ENCODE measurements around the gene CEP250. TPM values are rescaled to one million over a fixed set of nuclear protein-coding genes. Genes with fewer than 3 reads are reported as not detected.

CEP250 gene
- total RNA-seq = 10 to 100 TPM; 43.2 to 48.5 TPM

DNA sequence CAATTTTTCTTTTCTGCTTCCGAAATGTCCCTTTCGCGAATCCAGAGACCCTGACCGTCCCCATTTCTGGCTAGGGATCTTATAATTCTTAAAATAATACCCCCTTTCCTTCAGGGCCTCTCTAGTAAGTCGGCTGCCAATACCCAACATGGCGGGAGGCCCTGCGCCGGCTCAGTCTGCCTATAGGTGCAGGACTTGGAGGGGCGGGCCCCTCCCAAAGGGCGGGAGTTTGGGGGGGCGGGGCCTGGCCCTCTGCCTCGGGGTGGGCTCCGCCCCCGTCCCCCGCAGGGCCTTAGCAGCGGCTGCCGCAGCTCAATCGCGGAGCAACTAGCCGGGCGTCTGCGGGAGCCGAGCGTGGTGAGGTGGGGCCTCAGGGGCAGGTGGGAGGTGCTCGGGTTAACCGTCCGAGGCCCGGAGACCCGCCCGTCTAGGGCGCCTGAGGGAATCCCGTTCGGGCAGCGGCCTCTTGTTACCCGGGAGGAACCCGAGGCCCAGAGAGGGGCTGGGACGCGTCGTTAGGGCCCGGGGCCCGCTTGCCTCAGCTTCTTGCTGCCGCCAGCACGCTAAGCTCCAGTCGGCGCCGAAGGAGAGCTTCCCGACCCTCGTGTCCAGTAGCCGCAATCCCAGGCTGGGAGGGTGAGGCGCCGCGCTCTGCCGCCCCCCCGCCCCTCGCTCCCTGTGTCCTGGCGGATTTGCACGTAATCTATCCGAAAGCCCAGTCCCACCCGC lies at the start of gene CEP250:
TSS of gene CEP250 (plus strand) at position 718 of the 729 bp plus-strand sequence. CDS start 6,770 bp downstream, outside the sequence.
- CTCF ChIA-PET = interaction anchor here (0.6 to 2.8 kb wide), 11 partner anchors 8 to 190 kb away, joined by 3 to 15 read pairs (median 5); no protein-coding TSS in a partner anchor
- POLR2A ChIA-PET = interaction anchor here (0.5 to 1.6 kb wide), 10 partner anchors 36 to 931 kb away, joined by 3 to 6 read pairs (median 4); partner anchors contain the start of genes MMP24OS, RBM39 and SPAG4

GRCh38 chr20:35405775-35406174 lies 49.6 kb upstream of the CEP250 start:
- POLR2A ChIA-PET = no interaction called here
- CTCF ChIA-PET = no interaction called here

DNA sequence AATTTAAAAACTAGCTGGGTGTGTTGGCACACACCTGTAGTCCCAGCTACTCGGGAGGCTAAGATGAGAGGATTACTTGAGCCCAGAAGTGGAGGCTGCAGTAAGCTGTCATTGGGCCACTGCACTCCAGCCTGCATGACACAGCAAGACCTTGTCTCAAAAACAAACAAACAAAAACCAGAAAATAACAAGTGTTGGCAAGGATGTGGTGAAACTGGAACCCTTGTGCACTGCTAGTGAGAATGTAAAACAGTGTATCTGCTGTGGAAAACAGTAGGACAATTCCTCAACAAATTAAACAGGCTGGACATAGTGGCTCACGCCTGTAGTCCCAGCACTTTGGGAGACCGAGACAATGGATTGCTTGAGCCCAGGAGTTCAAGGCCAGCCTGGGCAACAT lies 47.1 kb upstream of the CEP250 start:
- CTCF ChIA-PET = no interaction called here
- POLR2A ChIA-PET = no interaction called here

- ChIA-PET POLR2A (no interaction called here), CTCF (no interaction called here)
These were observed 45.9 kb upstream of the CEP250 start for GRCh38 chr20:35409542-35409941.

DNA sequence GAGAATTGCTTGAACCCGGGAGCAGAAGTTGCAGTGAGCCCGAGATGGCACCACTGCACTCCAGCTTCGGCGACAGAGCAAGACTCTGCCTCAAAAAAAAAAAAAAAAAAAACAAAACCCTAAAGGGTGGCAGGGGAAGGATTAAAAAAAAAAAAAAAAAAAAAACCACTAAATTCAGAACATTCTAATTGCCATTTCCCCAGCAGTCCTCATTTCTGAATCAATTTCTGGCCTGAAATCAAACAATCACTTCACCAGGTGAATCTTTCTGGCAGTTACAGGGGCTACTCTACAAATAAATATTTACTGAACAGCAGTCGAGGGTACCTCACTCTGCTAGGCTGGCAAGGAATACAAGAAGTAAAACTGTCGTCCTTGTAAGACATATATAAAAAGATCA lies 44.8 kb upstream of the CEP250 start:
- POLR2A ChIA-PET = interaction anchor here (0.5 kb wide), 1 partner anchor 100 kb away, joined by 4 read pairs; no protein-coding TSS in a partner anchor
- CTCF ChIA-PET = interaction anchor here (0.8 kb wide), 1 partner anchor 55 kb away, joined by 3 read pairs; no protein-coding TSS in a partner anchor

DNA sequence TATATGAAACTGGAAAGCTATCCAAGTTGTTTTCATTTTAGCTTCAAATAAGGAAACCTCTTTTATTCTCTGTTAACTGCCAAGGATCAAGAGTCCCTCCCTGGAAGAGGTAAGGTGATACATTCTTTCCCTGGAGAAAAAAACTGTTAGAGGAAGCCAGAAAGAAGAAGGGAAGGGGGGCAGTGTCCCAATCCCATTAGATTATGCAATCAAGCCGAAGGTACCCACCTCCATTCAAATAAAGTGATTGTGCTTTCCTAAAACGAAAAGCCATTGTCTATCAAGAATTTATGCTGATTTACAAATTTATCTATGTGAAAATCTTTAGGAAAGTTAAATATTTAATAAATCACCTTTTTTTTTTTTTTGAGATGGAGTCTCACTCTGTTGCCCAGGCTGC lies 34.1 kb upstream of the CEP250 start:
- CTCF ChIA-PET = interaction anchor here (0.7 kb wide), 1 partner anchor 35 kb away, joined by 3 read pairs; no protein-coding TSS in a partner anchor
- POLR2A ChIA-PET = interaction anchor here (0.7 kb wide), 2 partner anchors 13 to 118 kb away, joined by 6 to 7 read pairs; no protein-coding TSS in a partner anchor

GRCh38 chr20:35431621-35432429 lies 23.6 kb upstream of the CEP250 start:
- POLR2A ChIA-PET = no interaction called here

GRCh38 chr20:35432430-35432735 lies 23.0 kb upstream of the CEP250 start:
- POLR2A ChIA-PET = no interaction called here
- CTCF ChIA-PET = no interaction called here

More at GRCh38 chr20:35431621-35432429, 23.6 kb upstream of the CEP250 start:
- CTCF ChIA-PET = interaction anchor here (0.7 kb wide), 2 partner anchors 126 to 306 kb away, joined by 3 read pairs; no protein-coding TSS in a partner anchor

DNA sequence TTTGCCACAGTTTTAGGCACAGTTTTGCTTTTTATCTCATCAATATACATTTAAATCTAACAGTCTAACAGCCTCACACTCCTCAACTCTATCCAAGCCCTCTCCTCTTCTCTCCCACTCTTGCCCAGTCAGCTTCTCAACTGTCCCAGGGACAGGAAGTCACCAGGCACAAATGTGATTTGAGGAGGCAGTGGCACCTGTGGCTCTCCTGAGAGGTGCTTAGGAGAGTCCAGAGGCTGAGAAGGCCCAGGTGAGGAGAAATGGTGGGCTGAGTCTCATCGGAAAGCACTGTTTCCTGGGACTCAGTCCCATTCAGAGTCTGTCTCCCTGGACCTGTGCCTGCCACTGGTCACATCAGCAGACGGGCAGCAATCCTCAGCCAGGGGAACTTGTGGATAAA lies 22.1 kb upstream of the CEP250 start:
- POLR2A ChIA-PET = no interaction called here
- CTCF ChIA-PET = no interaction called here

- ChIA-PET CTCF (interaction anchor here (0.6 kb wide), 1 partner anchor 1554 kb away, joined by 3 read pairs; no protein-coding TSS in a partner anchor), POLR2A (interaction anchor here (0.6 kb wide), 1 partner anchor 13 kb away, joined by 7 read pairs; no protein-coding TSS in a partner anchor)
These were observed 21.1 kb upstream of the CEP250 start for GRCh38 chr20:35434085-35435005.

GRCh38 chr20:35436177-35436573 lies 19.2 kb upstream of the CEP250 start:
- ChIA-PET CTCF (interaction anchor here (0.6 to 2.6 kb wide), 3 partner anchors 8 to 434 kb away, joined by 3 to 11 read pairs (median 3); no protein-coding TSS in a partner anchor), POLR2A (no interaction called here)

- ChIA-PET CTCF (interaction anchor here (1.1 to 2.6 kb wide), 3 partner anchors 9 to 134 kb away, joined by 3 to 11 read pairs (median 3); no protein-coding TSS in a partner anchor), POLR2A (interaction anchor here (0.6 kb wide), 1 partner anchor 16 kb away, joined by 3 read pairs; no protein-coding TSS in a partner anchor)
These were observed 17.8 kb upstream of the CEP250 start for GRCh38 chr20:35437599-35437998.

DNA sequence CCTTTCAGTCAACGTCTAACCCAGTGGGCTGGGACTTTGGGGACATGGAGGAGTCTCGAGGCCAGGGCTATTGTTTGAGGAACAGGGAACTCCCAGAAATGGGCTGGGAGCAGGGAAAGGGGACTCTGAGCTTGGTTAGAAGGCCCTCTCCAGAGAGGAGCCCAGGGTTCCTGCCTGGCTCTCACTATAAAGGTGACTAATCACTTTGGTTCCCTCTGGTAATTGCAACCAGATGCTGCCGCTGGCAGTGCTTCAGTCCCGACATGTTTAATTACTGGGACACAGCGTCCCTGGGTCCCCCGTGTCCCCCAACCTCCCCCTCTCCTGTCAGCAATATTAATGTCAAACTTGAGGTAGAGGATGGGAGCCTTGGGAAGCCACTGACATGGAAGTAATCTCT lies 12.4 kb upstream of the CEP250 start:
- POLR2A ChIA-PET = no interaction called here
- CTCF ChIA-PET = interaction anchor here (1.1 kb wide), 1 partner anchor 139 kb away, joined by 3 read pairs; no protein-coding TSS in a partner anchor

DNA sequence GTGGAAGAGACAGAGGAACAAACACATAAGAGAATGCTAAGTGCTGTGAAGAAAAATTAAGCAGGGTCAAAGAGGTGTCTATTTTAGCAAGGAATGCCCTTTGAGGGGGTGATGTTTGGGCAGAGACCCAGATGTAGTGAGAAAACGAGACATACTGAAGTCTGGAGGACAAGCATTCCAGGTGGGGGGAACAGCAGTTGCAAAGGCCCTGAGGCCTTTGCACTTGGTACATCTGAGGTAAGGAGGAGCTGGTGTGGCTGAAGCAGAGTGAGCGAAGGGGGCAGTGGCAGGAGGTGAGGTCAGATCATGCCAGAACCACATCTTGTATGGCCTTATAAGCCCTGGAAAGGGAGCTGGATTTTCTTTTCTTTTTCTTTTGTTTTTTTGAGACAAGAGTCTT lies 11.2 kb upstream of the CEP250 start:
- POLR2A ChIA-PET = no interaction called here
- CTCF ChIA-PET = interaction anchor here (0.6 kb wide), 1 partner anchor 42 kb away, joined by 3 read pairs; no protein-coding TSS in a partner anchor

- CTCF ChIA-PET = interaction anchor here (0.6 to 3.5 kb wide), 7 partner anchors 9 to 803 kb away, joined by 3 to 27 read pairs (median 4); partner anchors contain the start of gene CEP250
- POLR2A ChIA-PET = no interaction called here
These were observed 8.9 kb upstream of the CEP250 start for GRCh38 chr20:35446356-35447078.

DNA sequence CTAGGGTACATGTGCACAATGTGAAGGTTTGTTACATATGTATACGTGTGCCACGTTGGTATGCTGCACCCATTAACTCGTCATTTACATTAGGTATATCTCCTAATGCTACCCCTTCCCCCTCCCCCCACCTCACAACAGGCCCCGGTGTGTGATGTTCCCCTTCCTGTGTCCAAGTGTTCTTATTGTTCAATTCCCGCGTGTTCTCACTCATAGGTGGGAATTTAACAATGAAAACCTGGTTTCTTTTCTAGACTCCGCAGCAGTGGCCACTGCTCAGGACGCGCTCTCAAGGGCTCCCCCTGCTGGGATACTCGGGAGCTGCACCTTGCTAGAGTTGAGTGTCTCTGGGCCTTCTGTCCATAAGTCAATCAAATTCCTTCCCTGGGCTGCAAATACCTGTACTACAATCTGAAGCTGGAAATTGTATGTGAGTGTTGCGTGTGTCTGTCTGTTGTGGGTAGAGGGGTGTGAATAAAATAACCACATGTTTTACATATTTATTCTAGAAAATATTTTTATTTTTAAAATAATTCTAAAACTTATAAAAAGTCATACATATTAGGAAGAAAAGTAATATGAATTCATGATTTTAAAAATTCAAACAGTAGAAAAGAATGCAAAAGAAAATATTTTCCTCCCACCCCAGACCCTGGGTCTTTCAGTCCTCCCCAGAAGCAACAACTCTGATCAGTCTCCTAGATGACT lies 8.2 kb upstream of the CEP250 start:
- ChIA-PET CTCF (interaction anchor here (0.6 to 3.5 kb wide), 19 partner anchors 8 to 626 kb away, joined by 3 to 27 read pairs (median 4); partner anchors contain the start of genes CEP250, EIF6 and GDF5), POLR2A (no interaction called here)

GRCh38 chr20:35448788-35449373 lies 6.5 kb upstream of the CEP250 start:
- POLR2A ChIA-PET = no interaction called here
- CTCF ChIA-PET = interaction anchor here (3.5 kb wide), 1 partner anchor 146 kb away, joined by 27 read pairs; no protein-coding TSS in a partner anchor

Data from activated CD8-positive, alpha-beta memory T cell treated with anti-CD3 and anti-CD28 coated beads for 36 hours (primary cell).